ENCODE results near the gene ZCCHC14.

ZCCHC14 gene

GRCh38 chr16:87412371-87412995 lies 80.3 kb downstream of the ZCCHC14 start:
- in situ Hi-C loops (cut with HindIII; ENCODE audit: low sequenced_read_pairs), result no loop called here
- DNase-seq (ENCODE audit: low read depth), result no peak
- H3K4me3 ChIP-seq (ENCODE audit: low read depth, low read length), result no peak overlapping the region
- TF ChIP-seq CTCF (IDR thresholded peaks at IDR 0.05; ENCODE audit: low read depth, low read length, missing control alignments), result no peak

GRCh38 chr16:87411375-87412271 lies 81.2 kb downstream of the ZCCHC14 start:
- no peak overlapping the region for H3K4me3 ChIP-seq (ENCODE audit: low read depth, low read length)
- no peak for DNase-seq (ENCODE audit: low read depth)
- TF ChIP-seq CTCF (IDR thresholded peaks at IDR 0.05; ENCODE audit: low read depth, low read length, missing control alignments), result no peak
- in situ Hi-C loops (cut with HindIII; ENCODE audit: low sequenced_read_pairs), result no loop called here

GRCh38 chr16:87410968-87411367 lies 81.9 kb downstream of the ZCCHC14 start:
- H3K4me3 ChIP-seq (ENCODE audit: low read depth, low read length), result no peak overlapping the region
- no peak for TF ChIP-seq CTCF (IDR thresholded peaks at IDR 0.05; ENCODE audit: low read depth, low read length, missing control alignments)
- in situ Hi-C loops (cut with HindIII; ENCODE audit: low sequenced_read_pairs), result no loop called here
- DNase-seq (ENCODE audit: low read depth), result no peak

- in situ Hi-C loops (cut with HindIII; ENCODE audit: low sequenced_read_pairs), result no loop called here
- DNase-seq (ENCODE audit: low read depth), result no peak
- no peak for TF ChIP-seq CTCF (IDR thresholded peaks at IDR 0.05; ENCODE audit: low read depth, low read length, missing control alignments)
- no peak overlapping the region for H3K4me3 ChIP-seq (ENCODE audit: low read depth, low read length)
Measured at GRCh38 chr16:87410530-87410929, 82.3 kb downstream of the ZCCHC14 start.

GRCh38 chr16:87409781-87410180 lies 83.0 kb downstream of the ZCCHC14 start:
- DNase-seq (ENCODE audit: low read depth), result no peak
- no peak for TF ChIP-seq CTCF (IDR thresholded peaks at IDR 0.05; ENCODE audit: low read depth, low read length, missing control alignments)
- in situ Hi-C loops (cut with HindIII; ENCODE audit: low sequenced_read_pairs), result no loop called here
- no peak overlapping the region for H3K4me3 ChIP-seq (ENCODE audit: low read depth, low read length)

GRCh38 chr16:87409153-87409552 lies 83.7 kb downstream of the ZCCHC14 start:
- H3K4me3 ChIP-seq (ENCODE audit: low read depth, low read length), result no peak overlapping the region
- no peak for DNase-seq (ENCODE audit: low read depth)
- in situ Hi-C loops (cut with HindIII; ENCODE audit: low sequenced_read_pairs), result no loop called here
- no peak for TF ChIP-seq CTCF (IDR thresholded peaks at IDR 0.05; ENCODE audit: low read depth, low read length, missing control alignments)
